Activated naive CD8-positive, alpha-beta T cell treated with anti-CD3 and anti-CD28 coated beads for 36 hours (primary cell): ENCODE measurements around the gene VWA7. TPM values are rescaled to one million over a fixed set of nuclear protein-coding genes. Genes with fewer than 3 reads are reported as not detected.

Experiments used
- DNase-seq: peaks from one replicate; pipeline ENCODE4 v3.0.0; 2021
- H3K27ac Mint-ChIP-seq: one replicate; pipeline ENCODE4 v1.8.0; 2022; ENCODE audit warnings: mild to moderate bottlenecking, moderate library complexity, mixed read lengths
- H3K27me3 Mint-ChIP-seq: one replicate; pipeline ENCODE4 v1.8.0; 2022; ENCODE audit warnings: mild to moderate bottlenecking, mixed read lengths
- H3K36me3 Mint-ChIP-seq: one replicate; pipeline ENCODE4 v1.8.0; 2021; ENCODE audit warnings: mild to moderate bottlenecking, mixed read lengths
- H3K4me1 Mint-ChIP-seq: one replicate; pipeline ENCODE4 v1.8.0; 2021; ENCODE audit warnings: mixed read lengths
- H3K4me3 Mint-ChIP-seq: one replicate; pipeline ENCODE4 v1.8.0; 2022; ENCODE audit warnings: mild to moderate bottlenecking, moderate library complexity, mixed read lengths
- H3K9me3 Mint-ChIP-seq: one replicate; pipeline ENCODE4 v1.8.0; 2022; ENCODE audit warnings: mixed read lengths
- total RNA-seq, 2 experiments: library from RNA; stranded (reverse); gene quantifications; one replicate each; pipeline ENCODE4 v1.2.3, GENCODE V29; 2021

VWA7 gene
- total RNA-seq, 2 experiments from 2014 or later: 1.6 to 1.7 TPM

- Mint-ChIP-seq H3K9me3 (no peaks in the 10 kb centered on the region), H3K27ac (no peak overlapping the region), H3K4me1 (peaks cover 27% of the 10 kb centered on the region), H3K36me3 (peaks cover 28% of the 10 kb centered on the region), H3K27me3 (no peaks in the 10 kb centered on the region), H3K4me3 (no peak overlapping the region)
- DNase-seq: no peak
These were observed 14.9 kb upstream of the VWA7 start for GRCh38 chr6:31792090-31792374.

GRCh38 chr6:31791324-31792089 lies 14.4 kb upstream of the VWA7 start:
- Mint-ChIP-seq H3K27me3 (no peaks in the 10 kb centered on the region), H3K9me3 (no peaks in the 10 kb centered on the region), H3K27ac (no peak overlapping the region), H3K36me3 (peaks cover 31% of the 10 kb centered on the region), H3K4me1 (peaks cover 25% of the 10 kb centered on the region), H3K4me3 (no peak overlapping the region)
- peak; percentile 44 for DNase-seq

- Mint-ChIP-seq H3K27ac (no peak overlapping the region), H3K4me1 (peaks cover 3% of the 10 kb centered on the region), H3K9me3 (no peaks in the 10 kb centered on the region), H3K4me3 (no peak overlapping the region), H3K27me3 (no peaks in the 10 kb centered on the region), H3K36me3 (peaks cover 38% of the 10 kb centered on the region)
- no peak for DNase-seq
These were observed 8.3 kb upstream of the VWA7 start for GRCh38 chr6:31785475-31785874.

- Mint-ChIP-seq H3K4me1 (peaks cover 2% of the 10 kb centered on the region), H3K27ac (peak overlapping the region; percentile 16)
These were observed 7.2 kb upstream of the VWA7 start for GRCh38 chr6:31784098-31784925.

GRCh38 chr6:31782126-31782855 lies 5.2 kb upstream of the VWA7 start:
- Mint-ChIP-seq H3K27ac (no peak overlapping the region), H3K36me3 (peaks cover 45% of the 10 kb centered on the region), H3K27me3 (no peaks in the 10 kb centered on the region), H3K4me1 (peaks cover 8% of the 10 kb centered on the region), H3K9me3 (no peaks in the 10 kb centered on the region), H3K4me3 (no peak overlapping the region)
- DNase-seq: no peak

More at GRCh38 chr6:31784098-31784925, 7.2 kb upstream of the VWA7 start:
- Mint-ChIP-seq H3K27me3 (no peaks in the 10 kb centered on the region), H3K4me3 (no peak overlapping the region), H3K9me3 (no peaks in the 10 kb centered on the region), H3K36me3 (peaks cover 38% of the 10 kb centered on the region)
- no peak for DNase-seq

GRCh38 chr6:31781244-31782125 lies 4.4 kb upstream of the VWA7 start:
- Mint-ChIP-seq H3K9me3 (no peaks in the 10 kb centered on the region), H3K27me3 (peaks cover under 1% of the 10 kb centered on the region), H3K36me3 (peaks cover 43% of the 10 kb centered on the region), H3K27ac (no peak overlapping the region), H3K4me3 (no peak overlapping the region), H3K4me1 (peaks cover 16% of the 10 kb centered on the region)
- no peak for DNase-seq

GRCh38 chr6:31780507-31781243 lies 3.5 kb upstream of the VWA7 start:
- H3K27ac Mint-ChIP-seq: no peak overlapping the region

GRCh38 chr6:31779908-31780307 lies 2.8 kb upstream of the VWA7 start:
- no peak for DNase-seq
- peaks cover 39% of the 10 kb centered on the region for H3K36me3 Mint-ChIP-seq
- H3K27ac Mint-ChIP-seq: no peak overlapping the region
- peaks cover 6% of the 10 kb centered on the region for H3K27me3 Mint-ChIP-seq
- H3K9me3 Mint-ChIP-seq: no peaks in the 10 kb centered on the region
- no peak overlapping the region for H3K4me3 Mint-ChIP-seq
- H3K4me1 Mint-ChIP-seq: peaks cover 25% of the 10 kb centered on the region

More at GRCh38 chr6:31780507-31781243, 3.5 kb upstream of the VWA7 start:
- DNase-seq: no peak
- Mint-ChIP-seq H3K36me3 (peaks cover 39% of the 10 kb centered on the region), H3K9me3 (no peaks in the 10 kb centered on the region), H3K4me1 (peaks cover 20% of the 10 kb centered on the region), H3K4me3 (no peak overlapping the region), H3K27me3 (peaks cover 3% of the 10 kb centered on the region)

GRCh38 chr6:31778999-31779885 lies 2.1 kb upstream of the VWA7 start:
- peaks cover 33% of the 10 kb centered on the region for H3K36me3 Mint-ChIP-seq
- no peak overlapping the region for H3K4me3 Mint-ChIP-seq
- no peak for DNase-seq
- peaks cover 6% of the 10 kb centered on the region for H3K27me3 Mint-ChIP-seq
- no peak overlapping the region for H3K27ac Mint-ChIP-seq
- H3K4me1 Mint-ChIP-seq: peaks cover 25% of the 10 kb centered on the region
- no peaks in the 10 kb centered on the region for H3K9me3 Mint-ChIP-seq

- peaks cover 6% of the 10 kb centered on the region for H3K27me3 Mint-ChIP-seq
These were observed 1.1 kb upstream of the VWA7 start for GRCh38 chr6:31778193-31778592.

GRCh38 chr6:31777667-31778050 lies 531 bp upstream of the VWA7 start:
- Mint-ChIP-seq H3K4me1 (peaks cover 26% of the 10 kb centered on the region), H3K9me3 (no peaks in the 10 kb centered on the region), H3K27me3 (peaks cover 6% of the 10 kb centered on the region), H3K27ac (no peak overlapping the region), H3K36me3 (peaks cover 29% of the 10 kb centered on the region), H3K4me3 (no peak overlapping the region)
- DNase-seq: no peak

More at GRCh38 chr6:31778193-31778592, 1.1 kb upstream of the VWA7 start:
- peaks cover 23% of the 10 kb centered on the region for H3K4me1 Mint-ChIP-seq
- H3K27ac Mint-ChIP-seq: no peak overlapping the region
- H3K9me3 Mint-ChIP-seq: no peaks in the 10 kb centered on the region
- DNase-seq: no peak
- H3K36me3 Mint-ChIP-seq: peaks cover 29% of the 10 kb centered on the region
- no peak overlapping the region for H3K4me3 Mint-ChIP-seq

- Mint-ChIP-seq H3K27me3 (peaks cover 6% of the 10 kb centered on the region), H3K27ac (peak overlapping the region; percentile 51), H3K9me3 (peaks cover under 1% of the 10 kb centered on the region), H3K36me3 (peaks cover 25% of the 10 kb centered on the region), H3K4me1 (peaks cover 31% of the 10 kb centered on the region), H3K4me3 (peak overlapping the region; percentile 40)
- no peak for DNase-seq
These were observed 591 bp downstream of the VWA7 start for GRCh38 chr6:31776485-31776988.
